Activated CD8-positive, alpha-beta memory T cell treated with anti-CD3 and anti-CD28 coated beads for 36 hours (primary cell): Measurements from ENCODE around the gene STXBP3. TPM values are rescaled to one million over a fixed set of nuclear protein-coding genes. Genes with fewer than 3 reads are reported as not detected.
"Not testable (repeated sequence)": the region's sequence is repeated elsewhere in the genome, so short reads cannot be mapped to it uniquely, and the experiment has no call there.

Experiments used
- CTCF ChIA-PET: fragments of 350-600 bp; sonication (Branson Sonifier 250); formaldehyde crosslinking; loops from one replicate; lab custom pipeline; 2021; ENCODE audit warnings: antibody characterized with exemption; lab: Charles Lee
- POLR2A ChIA-PET: fragments of 350-600 bp; sonication (Branson Sonifier 250); formaldehyde crosslinking; loops from one replicate; lab custom pipeline; 2021; ENCODE audit warnings: antibody characterized with exemption; lab: Charles Lee
- total RNA-seq, 2 experiments: library from RNA; stranded (reverse); gene quantifications; one replicate each; pipeline ENCODE4 v1.2.3, GENCODE V29; 2021

Gene STXBP3
- total RNA-seq, 2 experiments from 2014 or later, result 35.3 to 39.8 TPM

DNA sequence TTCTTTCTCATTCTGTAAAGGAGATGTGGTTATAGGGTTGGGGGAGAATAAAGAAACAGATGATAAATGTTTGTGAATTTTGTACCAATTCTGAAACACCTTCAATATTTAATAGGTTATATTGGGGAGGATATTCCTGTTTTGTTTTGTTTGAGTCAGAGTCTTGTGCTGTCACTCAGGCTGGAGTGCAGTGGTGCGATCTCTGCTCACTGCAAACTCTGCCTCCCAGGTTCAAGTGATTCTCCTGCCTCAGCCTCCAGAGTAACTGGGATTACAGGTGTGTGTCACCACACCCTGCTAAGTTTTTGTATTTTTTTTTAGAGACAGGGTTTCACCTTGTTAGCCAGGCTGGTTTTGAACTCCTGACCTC is 35.1 kb downstream of the STXBP3 start:
- POLR2A ChIA-PET, CTCF ChIA-PET: not testable (repeated sequence)

DNA sequence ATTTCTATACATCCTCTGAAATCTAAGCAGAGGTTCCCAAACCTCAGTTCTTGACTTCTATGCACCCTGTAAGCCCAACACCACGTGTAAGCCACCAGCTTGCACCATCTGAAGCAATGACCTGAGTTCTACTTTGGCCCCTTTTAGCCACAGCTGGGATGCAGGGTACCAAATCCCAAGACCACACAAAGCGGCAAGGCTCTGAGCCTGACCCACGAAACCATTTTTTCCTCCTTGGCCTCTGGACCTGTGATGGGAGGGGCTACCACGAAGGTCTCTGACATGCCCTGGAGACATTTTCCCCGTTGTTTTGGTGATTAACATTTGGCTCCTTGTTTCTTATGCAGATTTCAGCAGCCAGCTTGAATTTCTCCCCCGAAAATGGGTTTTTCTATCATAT is 38.8 kb downstream of the STXBP3 start:
- ChIA-PET CTCF (no interaction called here), POLR2A (no interaction called here)

GRCh38 chr1:108785880-108786279 is 39.4 kb downstream of the STXBP3 start:
- ChIA-PET POLR2A (no interaction called here), CTCF (no interaction called here)

DNA sequence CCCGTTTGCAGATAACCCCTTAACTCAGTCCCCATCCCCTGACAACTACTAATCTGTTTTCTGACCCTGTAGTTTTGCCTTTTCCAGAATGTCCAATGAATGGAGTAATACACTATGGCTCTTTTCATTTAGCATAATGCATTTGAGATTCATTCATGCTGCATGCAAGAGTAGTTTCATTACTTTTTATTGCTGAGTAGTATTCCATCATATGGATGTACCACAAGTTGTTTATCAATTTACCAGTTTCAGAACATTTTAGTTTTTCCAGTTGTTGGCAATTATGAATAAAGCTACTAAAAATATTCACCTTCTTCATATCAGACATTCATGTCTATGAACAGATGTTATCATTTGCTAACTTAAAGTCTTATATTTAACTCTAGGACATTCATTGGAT is 45.3 kb downstream of the STXBP3 start:
- POLR2A ChIA-PET, result no interaction called here
- CTCF ChIA-PET, result no interaction called here

- CTCF ChIA-PET, result no interaction called here
- POLR2A ChIA-PET, result no interaction called here
Measured at GRCh38 chr1:108792420-108792819, 45.9 kb downstream of the STXBP3 start.

DNA sequence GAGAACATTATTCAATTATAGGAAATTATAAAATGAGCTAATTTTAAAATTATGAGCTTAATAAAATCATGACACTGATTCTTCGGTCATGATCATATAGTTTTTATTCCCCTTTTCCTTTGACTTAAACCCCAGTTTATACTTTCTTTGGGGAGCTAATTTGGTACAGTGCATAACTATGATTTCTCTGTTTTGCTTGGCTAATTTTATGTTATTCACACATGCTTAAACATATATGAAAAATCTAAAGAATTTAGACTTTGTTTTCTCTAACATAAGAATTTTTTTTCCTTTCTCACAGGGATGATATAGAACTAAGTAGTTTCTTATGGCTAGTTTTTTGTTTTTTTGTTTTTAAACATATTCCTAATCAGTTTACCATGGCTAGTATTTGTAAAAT is 52.5 kb downstream of the STXBP3 start:
- POLR2A ChIA-PET, result no interaction called here
- CTCF ChIA-PET, result no interaction called here

- ChIA-PET POLR2A (no interaction called here), CTCF (no interaction called here)
Measured at GRCh38 chr1:108801101-108801500, 54.6 kb downstream of the STXBP3 start.

GRCh38 chr1:108803548-108803947 is 57.1 kb downstream of the STXBP3 start:
- POLR2A ChIA-PET, result no interaction called here
- CTCF ChIA-PET, result no interaction called here

- CTCF ChIA-PET, result no interaction called here
- POLR2A ChIA-PET, result no interaction called here
Measured at GRCh38 chr1:108808438-108808837, 62.0 kb downstream of the STXBP3 start.

GRCh38 chr1:108811611-108812010 is 65.1 kb downstream of the STXBP3 start:
- ChIA-PET CTCF (interaction anchor here (0.7 kb wide), 1 partner anchor 218 kb away, joined by 3 read pairs; no protein-coding TSS in a partner anchor), POLR2A (no interaction called here)

GRCh38 chr1:108813326-108813725 is 66.9 kb downstream of the STXBP3 start:
- ChIA-PET CTCF (no interaction called here), POLR2A (no interaction called here)

DNA sequence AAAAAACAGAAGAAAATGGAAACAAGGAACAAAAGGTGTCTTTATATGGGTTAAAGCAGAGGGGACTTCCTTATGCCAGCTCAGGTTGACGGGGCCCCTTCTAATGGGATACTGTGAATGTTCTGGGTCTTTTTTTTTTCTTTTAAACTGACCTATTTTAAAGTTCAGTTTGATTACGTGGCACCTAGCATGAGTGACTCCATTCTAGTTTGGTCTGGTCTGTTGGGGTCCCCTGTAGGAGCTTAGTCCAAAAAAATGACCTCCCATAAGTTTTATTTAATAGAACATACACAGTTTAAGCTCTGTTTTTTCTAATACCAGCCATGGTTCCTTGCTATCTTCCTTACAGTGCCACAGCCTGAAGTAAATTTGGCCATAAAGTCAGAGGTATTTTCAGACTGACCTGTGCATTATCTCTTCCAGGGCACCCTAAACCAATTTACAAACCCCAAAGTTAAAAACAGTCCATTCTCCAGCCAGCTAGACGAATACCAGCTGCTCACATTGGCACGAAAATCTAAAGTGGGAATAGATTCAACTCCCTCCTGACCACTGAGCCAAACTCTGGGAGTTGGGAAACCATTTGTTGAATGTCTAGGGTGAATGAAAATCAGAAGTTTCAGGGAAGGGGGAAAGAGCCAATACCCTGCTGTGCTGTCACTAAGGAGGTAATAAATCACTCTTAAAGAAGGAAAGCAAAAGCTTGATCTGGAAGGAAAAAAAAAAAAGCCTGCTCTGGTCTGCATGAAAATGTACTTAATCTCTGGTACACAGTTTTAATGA is 68.1 kb downstream of the STXBP3 start:
- CTCF ChIA-PET, result interaction anchor here (0.6 to 1.4 kb wide), 2 partner anchors 14 to 403 kb away, joined by 3 to 4 read pairs; no protein-coding TSS in a partner anchor
- POLR2A ChIA-PET, result interaction anchor here (0.6 kb wide), 1 partner anchor 9 kb away, joined by 3 read pairs; no protein-coding TSS in a partner anchor

DNA sequence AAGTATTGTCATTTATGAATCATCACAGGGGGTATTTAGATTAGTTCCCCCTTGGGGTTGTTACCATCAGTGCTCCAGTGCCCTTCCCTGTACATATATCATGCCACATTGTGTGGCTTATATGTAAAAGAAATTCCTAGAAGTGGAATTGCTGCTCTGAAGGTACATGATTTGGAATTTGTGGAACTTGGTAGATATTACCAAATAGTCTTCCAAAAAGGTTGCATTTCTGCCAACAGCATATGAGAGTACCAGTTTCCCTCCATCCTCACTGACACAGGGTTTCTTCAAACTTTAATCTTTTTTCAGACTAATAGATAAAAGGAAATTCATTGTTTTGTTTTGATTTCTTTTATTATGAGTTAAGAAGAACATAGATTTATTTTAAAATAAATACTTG is 69.1 kb downstream of the STXBP3 start:
- CTCF ChIA-PET, result no interaction called here
- POLR2A ChIA-PET, result no interaction called here

DNA sequence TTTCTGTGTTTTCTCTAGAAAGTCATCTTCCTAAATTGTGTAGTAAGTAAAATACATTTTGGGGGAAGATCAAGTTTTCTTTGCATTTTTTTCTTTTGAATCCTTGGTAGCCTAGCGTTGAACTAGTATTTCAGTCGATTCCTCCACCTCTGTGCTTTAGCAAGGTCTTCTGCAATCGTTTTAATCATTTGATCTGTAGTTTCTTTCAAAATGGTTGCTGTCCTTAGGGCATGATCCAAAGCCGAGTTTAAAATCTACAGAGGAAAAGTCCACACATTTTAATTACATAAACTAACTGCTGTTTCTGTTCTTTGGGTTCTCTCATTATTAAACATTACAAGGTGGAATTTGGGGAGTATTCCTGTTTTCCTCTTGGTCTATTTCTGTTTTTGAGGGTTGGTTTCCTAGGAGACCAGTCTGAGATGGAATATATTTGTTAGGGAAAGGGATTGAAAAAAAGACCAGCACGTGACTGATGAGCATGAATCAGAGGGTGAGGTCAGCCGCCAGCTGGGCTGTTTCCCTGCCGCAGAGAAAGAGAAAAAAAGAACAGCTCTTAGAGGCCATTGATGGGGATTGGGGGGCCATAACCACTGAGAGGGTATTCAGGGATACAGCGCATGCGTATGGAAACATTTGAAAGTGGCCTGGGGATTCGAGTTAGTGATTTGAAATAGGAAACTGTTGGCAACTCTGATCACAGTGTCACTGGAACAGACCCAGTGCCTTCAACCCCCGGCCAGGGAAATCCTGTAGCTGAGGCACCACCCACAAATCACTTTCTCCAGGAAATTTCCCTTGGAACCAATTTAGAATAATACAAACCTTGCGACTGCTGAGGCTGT is 69.8 kb downstream of the STXBP3 start:
- ChIA-PET CTCF (no interaction called here), POLR2A (no interaction called here)

GRCh38 chr1:108817016-108817415 is 70.5 kb downstream of the STXBP3 start:
- ChIA-PET CTCF (interaction anchor here (1.6 kb wide), 1 partner anchor 9 kb away, joined by 6 read pairs; no protein-coding TSS in a partner anchor), POLR2A (no interaction called here)

DNA sequence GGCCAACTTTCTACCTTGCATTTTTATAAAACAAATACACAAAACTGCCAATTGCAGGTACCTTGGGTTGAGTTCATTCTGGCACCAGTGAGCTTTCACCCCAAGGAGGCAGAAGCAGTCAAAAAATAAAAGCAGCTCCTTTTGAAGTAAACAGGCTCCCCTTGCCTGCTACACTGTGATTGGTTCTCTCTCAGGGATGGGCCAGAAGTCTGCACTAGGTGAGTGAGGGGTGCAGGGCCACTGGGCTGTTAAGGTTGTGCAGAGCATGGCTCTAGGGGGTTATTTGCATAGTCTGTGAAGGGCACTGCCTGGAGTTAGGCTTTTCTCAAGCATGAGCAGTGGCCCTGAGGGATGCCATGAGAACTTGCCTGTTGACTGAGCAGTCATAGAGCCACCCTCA is 71.3 kb downstream of the STXBP3 start:
- CTCF ChIA-PET, result interaction anchor here (0.5 to 1.6 kb wide), 2 partner anchors 9 to 29 kb away, joined by 3 to 6 read pairs; no protein-coding TSS in a partner anchor
- POLR2A ChIA-PET, result no interaction called here

- ChIA-PET POLR2A (no interaction called here), CTCF (interaction anchor here (0.6 to 1.2 kb wide), 2 partner anchors 9 to 223 kb away, joined by 3 to 4 read pairs; no protein-coding TSS in a partner anchor)
Measured at GRCh38 chr1:108819878-108820277, 73.4 kb downstream of the STXBP3 start.

DNA sequence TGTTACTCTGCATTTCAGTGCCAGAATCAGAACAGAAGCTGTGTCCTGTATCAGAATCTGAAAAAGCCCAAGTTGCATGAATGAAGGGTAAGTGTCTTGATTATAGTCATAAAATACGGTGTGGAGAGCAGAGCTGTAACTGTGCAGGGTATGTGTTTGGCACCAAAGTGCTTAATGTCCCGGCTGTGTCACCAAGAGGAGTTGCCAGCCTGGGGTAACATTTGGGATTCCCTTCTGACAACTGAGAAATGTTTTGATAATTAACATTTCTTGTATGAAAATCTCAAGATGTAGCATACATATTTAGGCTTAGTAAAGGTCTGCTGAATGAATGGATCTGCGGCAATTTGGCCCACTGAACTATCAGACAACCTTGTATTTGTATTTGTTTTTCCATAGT is 77.2 kb downstream of the STXBP3 start:
- CTCF ChIA-PET, result interaction anchor here (0.5 kb wide), 1 partner anchor 26 kb away, joined by 3 read pairs; no protein-coding TSS in a partner anchor

GRCh38 chr1:108824051-108824450 is 77.6 kb downstream of the STXBP3 start:
- ChIA-PET CTCF (interaction anchor here (0.5 kb wide), 1 partner anchor 27 kb away, joined by 3 read pairs; no protein-coding TSS in a partner anchor), POLR2A (no interaction called here)

More for the DNA sequence above, 77.2 kb downstream of the STXBP3 start:
- POLR2A ChIA-PET, result no interaction called here

GRCh38 chr1:108826081-108826635 is 79.7 kb downstream of the STXBP3 start:
- ChIA-PET POLR2A (no interaction called here), CTCF (interaction anchor here (1.1 to 4.9 kb wide), 3 partner anchors 9 to 72 kb away, joined by 3 to 39 read pairs (median 6); no protein-coding TSS in a partner anchor)
